DND-41 (cell line): ENCODE measurements around the gene MBD6.

Experiments used
- EZH2 ChIP-seq: IDR thresholded peaks from 3 replicates; pipeline ENCODE4 v1.6.1; 2012; ENCODE audit warnings: borderline replicate concordance, low read depth, mild to moderate bottlenecking, moderate library complexity, low read length, inconsistent platforms; ENCODE audit not compliant: severe bottlenecking
- TF ChIP-seq, protein P1 (sequence below): IDR thresholded peaks from 2 replicates; pipeline ENCODE4 v1.5.1; 2012; ENCODE audit warnings: borderline replicate concordance, low read length, moderate library complexity, mild to moderate bottlenecking; ENCODE audit not compliant: poor library complexity, severe bottlenecking; ENCODE audit errors: extremely low read depth

GRCh38 chr12:57549203-57549908 lies 26.7 kb downstream of the MBD6 start:
- TF ChIP-seq, protein P1, sequence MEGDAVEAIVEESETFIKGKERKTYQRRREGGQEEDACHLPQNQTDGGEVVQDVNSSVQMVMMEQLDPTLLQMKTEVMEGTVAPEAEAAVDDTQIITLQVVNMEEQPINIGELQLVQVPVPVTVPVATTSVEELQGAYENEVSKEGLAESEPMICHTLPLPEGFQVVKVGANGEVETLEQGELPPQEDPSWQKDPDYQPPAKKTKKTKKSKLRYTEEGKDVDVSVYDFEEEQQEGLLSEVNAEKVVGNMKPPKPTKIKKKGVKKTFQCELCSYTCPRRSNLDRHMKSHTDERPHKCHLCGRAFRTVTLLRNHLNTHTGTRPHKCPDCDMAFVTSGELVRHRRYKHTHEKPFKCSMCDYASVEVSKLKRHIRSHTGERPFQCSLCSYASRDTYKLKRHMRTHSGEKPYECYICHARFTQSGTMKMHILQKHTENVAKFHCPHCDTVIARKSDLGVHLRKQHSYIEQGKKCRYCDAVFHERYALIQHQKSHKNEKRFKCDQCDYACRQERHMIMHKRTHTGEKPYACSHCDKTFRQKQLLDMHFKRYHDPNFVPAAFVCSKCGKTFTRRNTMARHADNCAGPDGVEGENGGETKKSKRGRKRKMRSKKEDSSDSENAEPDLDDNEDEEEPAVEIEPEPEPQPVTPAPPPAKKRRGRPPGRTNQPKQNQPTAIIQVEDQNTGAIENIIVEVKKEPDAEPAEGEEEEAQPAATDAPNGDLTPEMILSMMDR: no peak
- TF ChIP-seq EZH2: no peak
